HUES6 (cell line): ENCODE results near the gene FA2H.
"Not testable (repeated sequence)": the region's sequence is repeated elsewhere in the genome, so short reads cannot be mapped to it uniquely, and the experiment has no call there.

Experiments used
- H3K27ac ChIP-seq: 2 replicates; pipeline ENCODE4 v1.7.0; 2013; ENCODE audit warnings: low read depth, mild to moderate bottlenecking, low read length, inconsistent platforms
- H3K27me3 ChIP-seq: 2 replicates; pipeline ENCODE4 v1.6.1; 2013; ENCODE audit warnings: low read length; ENCODE audit not compliant: control insufficient read depth, insufficient read depth
- H3K36me3 ChIP-seq: 2 replicates; pipeline ENCODE4 v1.6.1; 2013; ENCODE audit warnings: low read length; ENCODE audit not compliant: control insufficient read depth, insufficient read depth
- H3K4me1 ChIP-seq: 2 replicates; pipeline ENCODE4 v1.6.1; 2013; ENCODE audit warnings: low read length; ENCODE audit not compliant: control insufficient read depth, insufficient read depth
- H3K4me3 ChIP-seq: 2 replicates; pipeline ENCODE4 v1.5.1; 2013; ENCODE audit warnings: low read depth, low read length
- H3K9ac ChIP-seq: one replicate; pipeline ENCODE4 v1.6.1; 2013; ENCODE audit warnings: mild to moderate bottlenecking, low read length
- H3K9me3 ChIP-seq: 2 replicates; pipeline ENCODE4 v1.6.1; 2013; ENCODE audit warnings: low read depth, low read length; ENCODE audit not compliant: control insufficient read depth, insufficient read depth

Gene FA2H, protein sequence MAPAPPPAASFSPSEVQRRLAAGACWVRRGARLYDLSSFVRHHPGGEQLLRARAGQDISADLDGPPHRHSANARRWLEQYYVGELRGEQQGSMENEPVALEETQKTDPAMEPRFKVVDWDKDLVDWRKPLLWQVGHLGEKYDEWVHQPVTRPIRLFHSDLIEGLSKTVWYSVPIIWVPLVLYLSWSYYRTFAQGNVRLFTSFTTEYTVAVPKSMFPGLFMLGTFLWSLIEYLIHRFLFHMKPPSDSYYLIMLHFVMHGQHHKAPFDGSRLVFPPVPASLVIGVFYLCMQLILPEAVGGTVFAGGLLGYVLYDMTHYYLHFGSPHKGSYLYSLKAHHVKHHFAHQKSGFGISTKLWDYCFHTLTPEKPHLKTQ

DNA sequence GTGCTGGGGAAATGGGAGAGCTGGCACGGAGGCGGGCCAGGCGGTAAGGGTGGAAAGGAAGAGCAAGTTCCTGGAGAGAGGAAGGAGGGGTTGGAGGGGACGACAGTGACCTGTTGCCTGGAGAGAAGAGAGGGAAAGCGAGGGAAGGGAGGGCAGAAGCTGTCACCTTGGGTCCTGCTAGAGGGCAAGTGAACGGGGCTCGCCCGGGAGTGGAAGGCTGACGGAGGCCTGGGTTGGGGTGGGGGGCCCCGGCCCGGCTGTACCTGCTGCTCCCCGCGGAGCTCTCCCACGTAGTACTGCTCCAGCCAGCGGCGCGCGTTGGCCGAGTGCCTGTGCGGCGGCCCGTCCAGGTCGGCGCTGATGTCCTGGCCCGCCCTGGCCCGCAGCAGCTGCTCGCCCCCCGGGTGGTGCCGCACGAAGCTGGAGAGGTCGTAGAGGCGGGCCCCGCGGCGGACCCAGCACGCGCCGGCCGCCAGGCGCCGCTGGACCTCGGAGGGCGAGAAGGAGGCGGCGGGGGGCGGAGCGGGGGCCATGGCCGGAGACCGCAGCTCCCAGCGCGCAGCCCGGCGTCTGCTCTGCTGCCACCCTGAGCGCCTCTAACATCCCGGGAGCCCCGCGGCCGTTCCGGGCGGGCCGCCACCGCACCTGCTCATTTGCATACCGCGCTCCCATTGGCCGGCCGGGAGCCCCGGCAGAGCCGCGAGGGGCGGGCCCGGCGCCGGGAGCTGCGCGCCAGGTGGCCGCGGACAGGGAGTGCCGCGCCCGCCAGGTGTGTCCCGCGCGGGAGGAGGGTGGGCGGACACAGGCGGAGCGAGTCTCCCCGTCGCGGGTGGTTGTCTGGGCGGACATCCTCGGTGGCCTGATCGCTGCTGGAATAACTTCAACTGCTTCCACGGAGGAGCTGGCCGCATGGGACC, at the start of gene FA2H:
Gene FA2H, minus strand, starts transcription at position 598 of the 917 bp plus-strand sequence. Its CDS starts 65 bp downstream, at position 533.
- H3K36me3 ChIP-seq, result no peaks in the 10 kb centered on the region
- peak within 1 kb of the TSS; percentile 67 for H3K4me3 ChIP-seq
- H3K27me3 ChIP-seq, result peaks cover 33% of the 10 kb centered on the region
- H3K9ac ChIP-seq, result peak within 1 kb of the TSS; percentile 25
- H3K27ac ChIP-seq, result no peak within 1 kb of the TSS
- H3K4me1 ChIP-seq, result peaks cover 9% of the 10 kb centered on the region; the same call in 1 of the 2 replicates
- H3K9me3 ChIP-seq, result no peaks in the 10 kb centered on the region

DNA sequence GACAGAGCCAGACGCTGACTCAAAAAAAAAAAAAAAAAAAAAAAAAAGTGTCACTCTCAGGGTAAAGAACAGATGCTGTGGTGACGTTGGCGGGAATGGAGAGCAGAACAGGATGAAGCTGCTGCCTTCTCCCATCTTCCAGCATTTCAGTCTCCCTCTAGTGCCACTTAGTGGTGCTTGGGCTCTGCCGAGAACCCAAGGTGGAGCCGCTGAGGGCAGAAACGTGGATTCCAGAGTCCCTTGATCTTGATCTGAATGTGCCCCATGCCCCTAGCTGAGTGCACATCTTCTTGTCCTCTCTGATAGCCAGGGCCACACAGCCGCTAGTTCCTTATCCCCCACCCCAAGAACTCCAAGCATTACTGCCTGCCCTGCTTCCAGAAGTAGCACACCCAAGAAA, 43.2 kb upstream of the FA2H start:
- H3K27me3 ChIP-seq, result no peaks in the 10 kb centered on the region
- H3K4me1 ChIP-seq, result peaks cover 4% of the 10 kb centered on the region; the same call in 1 of the 2 replicates
- H3K9me3 ChIP-seq, result peaks cover 5% of the 10 kb centered on the region; the same call in 1 of the 2 replicates
- no peak overlapping the region for H3K27ac ChIP-seq
- H3K36me3 ChIP-seq, result no peaks in the 10 kb centered on the region
- H3K9ac ChIP-seq, result no peak overlapping the region
- no peak overlapping the region for H3K4me3 ChIP-seq

DNA sequence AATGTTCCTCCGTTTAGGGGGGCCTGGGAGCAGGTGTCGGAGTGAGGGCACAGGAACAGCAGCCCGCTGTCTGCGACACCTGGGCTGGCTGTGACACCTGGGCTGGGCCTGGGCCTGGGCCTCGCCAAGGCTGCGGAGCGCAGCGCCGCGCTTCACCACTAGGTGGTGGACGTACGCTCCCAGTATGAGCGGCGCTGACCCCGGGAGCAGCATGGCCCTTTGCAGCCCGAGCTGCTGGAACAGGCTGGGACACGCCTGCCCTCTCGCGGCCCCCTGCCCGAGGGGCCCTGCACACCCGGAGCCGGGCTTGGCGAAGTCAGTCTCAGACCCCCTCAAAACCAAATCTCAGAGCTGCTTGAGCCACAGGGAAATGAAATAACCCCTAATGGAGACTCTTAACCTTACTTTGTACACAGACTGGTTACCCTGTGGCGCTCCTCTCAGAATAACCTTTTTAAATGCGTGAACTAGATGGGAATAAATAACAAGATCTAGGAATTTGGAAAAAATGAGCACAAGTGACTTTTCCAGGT, 38.6 kb upstream of the FA2H start:
- H3K9ac ChIP-seq, result no peak overlapping the region
- H3K4me3 ChIP-seq, result no peak overlapping the region
- peaks cover 19% of the 10 kb centered on the region for H3K9me3 ChIP-seq
- H3K36me3 ChIP-seq, result no peaks in the 10 kb centered on the region
- H3K27me3 ChIP-seq, result peaks cover 8% of the 10 kb centered on the region; the same call in 1 of the 2 replicates
- H3K4me1 ChIP-seq, result peaks cover 20% of the 10 kb centered on the region
- no peak overlapping the region for H3K27ac ChIP-seq

DNA sequence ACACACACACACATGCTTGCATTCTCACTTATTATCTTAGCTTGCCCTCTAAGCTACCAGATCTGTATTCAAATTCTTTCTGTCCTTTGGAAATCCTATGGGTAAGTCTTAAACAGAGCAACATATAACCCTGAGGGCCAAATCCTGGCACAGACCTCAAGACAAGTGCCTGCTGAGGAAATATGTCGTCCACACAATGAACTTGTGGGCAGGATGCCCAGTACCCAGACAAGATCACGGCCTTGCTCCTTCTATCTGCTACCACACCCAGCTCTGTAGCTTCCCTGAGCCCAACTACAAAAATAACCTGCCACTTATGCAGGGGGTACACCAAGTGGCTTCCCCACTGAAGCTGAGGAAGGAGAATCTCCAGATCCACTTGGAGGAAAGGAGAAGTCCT, 37.3 kb upstream of the FA2H start:
- Histone ChIP-seq H3K9me3 (peaks cover 31% of the 10 kb centered on the region), H3K4me3 (no peak overlapping the region), H3K36me3 (no peaks in the 10 kb centered on the region), H3K27ac (no peak overlapping the region), H3K9ac (no peak overlapping the region), H3K27me3 (peaks cover 8% of the 10 kb centered on the region; the same call in 1 of the 2 replicates), H3K4me1 (peaks cover 20% of the 10 kb centered on the region)

DNA sequence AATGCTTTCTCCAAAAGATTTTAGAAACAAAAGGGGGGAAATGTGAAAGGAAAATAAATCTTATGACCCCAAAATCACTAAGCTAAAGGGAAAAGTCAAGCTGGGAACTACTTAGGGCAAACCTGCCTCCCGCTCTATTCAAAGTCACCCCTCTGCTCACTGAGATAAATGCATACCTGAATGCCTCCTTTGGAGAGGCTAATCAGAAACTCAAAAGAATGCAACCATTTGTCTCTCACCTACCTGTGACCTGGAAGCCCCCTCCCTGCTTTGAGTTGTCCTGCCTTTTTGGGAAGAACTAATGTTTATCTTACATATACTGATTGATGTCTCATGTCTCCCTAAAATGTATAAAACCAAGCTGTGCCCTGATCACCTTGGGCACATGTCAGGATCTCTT, 36.6 kb upstream of the FA2H start:
- peaks cover 38% of the 10 kb centered on the region for H3K9me3 ChIP-seq
- not testable (repeated sequence) for H3K27me3 ChIP-seq, H3K36me3 ChIP-seq
- peaks cover 20% of the 10 kb centered on the region for H3K4me1 ChIP-seq
- peak overlapping the region; percentile 58 for H3K9ac ChIP-seq
- peak overlapping the region; percentile 68; the same call in 1 of the 2 replicates for H3K27ac ChIP-seq
- peak overlapping the region; percentile 37 for H3K4me3 ChIP-seq

DNA sequence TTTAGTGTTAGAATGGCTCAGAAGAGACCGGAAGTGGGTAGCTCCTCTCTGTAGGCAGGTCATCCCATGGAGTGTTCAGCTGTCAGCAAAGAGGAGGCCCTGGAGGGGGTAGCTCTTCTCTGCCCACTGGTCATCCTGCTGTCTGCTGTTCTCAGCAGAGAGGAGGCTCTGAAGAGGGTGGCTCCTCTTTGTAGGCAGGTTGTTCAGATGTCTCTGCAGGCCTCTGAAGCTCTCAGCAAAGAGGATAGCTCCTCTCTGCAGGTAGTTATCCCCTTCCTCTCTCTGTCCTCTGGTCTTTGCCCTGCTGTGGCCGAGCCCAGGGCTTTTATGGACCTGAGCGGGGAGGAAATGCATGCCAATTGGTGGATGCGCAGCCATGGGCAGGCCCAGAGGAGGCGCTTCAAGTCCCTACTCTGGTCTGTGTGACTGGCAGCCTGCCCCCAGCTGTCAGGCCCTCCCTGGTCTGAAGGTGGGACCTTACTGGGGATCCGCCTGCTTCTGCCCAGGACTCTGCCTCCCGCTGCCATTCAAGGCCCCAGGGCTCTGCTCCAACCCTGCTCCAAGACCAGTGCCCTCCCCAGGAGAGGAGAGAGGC, 32.5 kb upstream of the FA2H start:
- H3K4me3 ChIP-seq, result no peak overlapping the region
- peaks cover 12% of the 10 kb centered on the region for H3K4me1 ChIP-seq
- peaks cover 7% of the 10 kb centered on the region; the same call in 1 of the 2 replicates for H3K27me3 ChIP-seq
- H3K36me3 ChIP-seq, result no peaks in the 10 kb centered on the region
- H3K9me3 ChIP-seq, result peaks cover 53% of the 10 kb centered on the region
- no peak overlapping the region for H3K9ac ChIP-seq
- H3K27ac ChIP-seq, result no peak overlapping the region

DNA sequence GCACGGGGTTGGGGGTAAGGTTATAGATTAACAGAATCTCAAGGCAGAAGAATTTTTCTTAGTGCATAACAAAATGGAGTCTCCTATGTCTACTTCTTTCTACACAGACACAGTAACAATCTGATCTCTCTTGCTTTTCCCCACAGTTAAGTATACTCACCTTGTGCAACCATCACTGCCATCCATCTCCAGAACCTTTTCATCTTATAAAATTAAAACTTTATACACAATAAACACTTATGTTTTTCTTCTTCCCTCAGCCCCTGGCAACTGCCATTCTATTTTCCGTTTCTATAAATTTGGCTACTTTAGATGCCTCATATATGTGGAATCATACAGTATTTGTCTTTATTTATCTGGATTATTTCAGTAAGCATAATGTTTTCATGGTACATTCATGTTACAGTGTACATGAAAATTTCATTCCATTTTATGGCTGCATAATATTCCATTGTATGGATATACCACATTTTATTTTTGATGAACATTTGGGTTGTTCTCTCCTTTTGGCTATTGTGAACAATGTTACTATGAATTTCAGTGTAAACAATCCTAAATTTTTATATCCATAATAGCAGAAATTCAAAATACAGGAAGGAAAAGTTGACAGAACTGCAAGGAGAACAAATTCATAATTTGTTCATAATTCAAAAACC, 25.7 kb upstream of the FA2H start:
- H3K27ac ChIP-seq, result peak overlapping the region; percentile 65; the same call in 1 of the 2 replicates
- peaks cover 38% of the 10 kb centered on the region for H3K9me3 ChIP-seq
- no peaks in the 10 kb centered on the region for H3K27me3 ChIP-seq
- H3K4me1 ChIP-seq, result no peaks in the 10 kb centered on the region
- H3K36me3 ChIP-seq, result no peaks in the 10 kb centered on the region
- H3K9ac ChIP-seq, result no peak overlapping the region
- H3K4me3 ChIP-seq, result no peak overlapping the region

DNA sequence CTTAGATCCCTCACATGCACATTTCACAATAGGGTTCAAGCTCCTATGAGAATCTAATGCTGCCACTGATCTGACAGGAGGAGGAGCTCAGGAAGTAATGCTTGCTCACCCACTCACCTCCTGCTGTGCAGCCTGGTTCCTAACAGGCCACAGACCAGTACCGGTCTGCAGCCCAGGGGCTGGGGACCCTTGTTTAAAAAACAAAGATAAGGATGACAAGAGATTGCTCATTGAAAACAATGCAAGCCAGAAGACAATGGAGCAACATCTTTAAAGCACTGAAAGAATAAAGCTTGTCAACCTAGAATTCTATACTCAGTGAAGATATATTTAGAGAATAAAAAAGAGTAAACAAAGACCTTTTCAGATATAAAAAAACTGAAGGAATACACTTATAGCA, 22.8 kb upstream of the FA2H start:
- no peak overlapping the region for H3K4me3 ChIP-seq
- no peaks in the 10 kb centered on the region for H3K36me3 ChIP-seq
- no peak overlapping the region for H3K27ac ChIP-seq
- no peaks in the 10 kb centered on the region for H3K27me3 ChIP-seq
- H3K9ac ChIP-seq, result no peak overlapping the region
- H3K4me1 ChIP-seq, result no peaks in the 10 kb centered on the region
- peaks cover 34% of the 10 kb centered on the region for H3K9me3 ChIP-seq

DNA sequence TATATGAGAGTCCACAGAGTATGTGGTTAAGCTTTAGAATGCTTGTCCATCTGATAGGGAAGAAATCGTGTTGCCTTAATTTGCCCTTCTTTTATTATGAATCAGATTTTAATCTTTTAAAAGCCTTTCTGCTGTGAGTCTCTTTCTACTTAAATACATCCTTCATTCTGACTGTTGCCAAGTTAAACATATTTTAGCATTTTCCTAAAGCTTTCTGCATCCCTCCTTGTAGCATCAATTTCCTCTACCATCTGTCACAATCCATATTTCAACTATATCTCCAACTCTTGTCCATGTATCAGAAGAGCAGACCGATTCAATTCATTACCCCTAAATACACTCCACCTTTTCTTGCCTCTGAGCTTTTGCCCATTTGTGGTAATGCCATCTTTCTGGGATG, 20.5 kb upstream of the FA2H start:
- Histone ChIP-seq H3K4me1 (no peaks in the 10 kb centered on the region), H3K36me3 (no peaks in the 10 kb centered on the region), H3K27ac (no peak overlapping the region), H3K9ac (no peak overlapping the region), H3K9me3 (peaks cover 31% of the 10 kb centered on the region), H3K27me3 (no peaks in the 10 kb centered on the region), H3K4me3 (no peak overlapping the region)

DNA sequence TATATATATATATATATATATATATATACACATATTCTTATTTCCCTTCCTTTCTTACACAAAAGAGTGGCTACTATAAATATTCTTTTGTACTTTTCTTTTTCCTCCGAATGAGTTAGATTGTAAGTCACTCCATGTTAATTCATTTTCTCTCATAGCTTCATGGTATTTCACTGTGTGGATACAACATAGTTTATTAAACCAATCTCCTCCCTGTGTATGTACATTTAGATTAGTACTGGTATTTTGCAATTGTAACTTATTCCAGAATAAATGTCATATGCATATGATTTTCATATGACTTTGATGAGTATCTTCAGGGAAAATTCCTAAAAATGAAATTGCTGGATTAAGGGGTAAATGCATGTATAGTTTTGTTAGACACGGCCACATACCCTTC, 20.0 kb upstream of the FA2H start:
- Histone ChIP-seq H3K9me3 (peaks cover 31% of the 10 kb centered on the region), H3K9ac (no peak overlapping the region), H3K27me3 (no peaks in the 10 kb centered on the region), H3K4me1 (no peaks in the 10 kb centered on the region), H3K36me3 (no peaks in the 10 kb centered on the region), H3K4me3 (no peak overlapping the region), H3K27ac (no peak overlapping the region)
